GM12891 (cell line): ENCODE measurements around the gene TRIP12.

Experiments used
- POLR2AphosphoS5 ChIP-seq: IDR thresholded peaks from 2 replicates; pipeline ENCODE4 v1.6.1; 2011; ENCODE audit warnings: low read depth, low read length, control low read depth
- TAF1 ChIP-seq: IDR thresholded peaks from 2 replicates; pipeline ENCODE4 v1.6.1; 2011; ENCODE audit warnings: low read depth, low read length, control low read depth

DNA sequence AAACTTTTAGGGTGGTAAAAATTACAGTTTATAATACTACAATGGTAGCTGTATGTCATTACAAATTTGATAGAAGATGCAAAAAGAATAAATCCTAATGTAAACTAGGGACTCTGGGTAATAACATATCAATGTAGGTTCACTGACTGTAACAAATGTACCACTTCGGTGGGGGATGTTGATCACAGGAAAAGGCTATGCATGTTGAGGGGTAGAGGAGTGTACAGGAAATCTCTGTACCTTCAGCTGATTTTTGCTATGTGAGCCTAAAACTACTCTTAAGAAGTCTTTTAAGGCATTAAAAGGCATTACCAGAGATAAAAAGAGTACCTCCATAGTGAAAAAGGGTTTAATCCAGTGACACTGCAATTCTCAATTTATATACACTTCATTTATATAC is 25.0 kb downstream of the TRIP12 start:
- no peak for TF ChIP-seq TAF1
- TF ChIP-seq POLR2AphosphoS5, result no peak
